Measurements from ENCODE around the gene KIAA1671.

GRCh38 chr22:25213221-25213620, 260.7 kb downstream of the KIAA1671 start:
- no peak for TF ChIP-seq CTCF (IDR thresholded peaks at IDR 0.05; ENCODE audit: insufficient read depth, low read length, poor library complexity, severe bottlenecking)
- no peak for TF ChIP-seq EZH2phosphoT487 (conservative IDR thresholded peaks at IDR 0.05; ENCODE audit: low read length)

Data from SU-DHL-6 (cell line).